Amniotic stem cell (primary cell): ENCODE results near the gene NR1I2.

ENCODE experiments used
- DNase-seq: peaks from one replicate; lab custom pipeline; 2025; lab: John Stamatoyannopoulos, UW

The NR1I2 gene

GRCh38 chr3:119779731-119780383, 2.0 kb upstream of the NR1I2 start:
- DNase-seq, result no peak

- no peak for DNase-seq
These were observed 559 bp downstream of the NR1I2 start for GRCh38 chr3:119782460-119782859.

GRCh38 chr3:119783255-119783654, 1.4 kb downstream of the NR1I2 start:
- DNase-seq, result no peak

GRCh38 chr3:119783883-119784282, 2.0 kb downstream of the NR1I2 start:
- no peak for DNase-seq

GRCh38 chr3:119786409-119786808, 4.5 kb downstream of the NR1I2 start:
- DNase-seq, result no peak

GRCh38 chr3:119790369-119790768, 8.5 kb downstream of the NR1I2 start:
- no peak for DNase-seq

- no peak for DNase-seq
These were observed 10.4 kb downstream of the NR1I2 start for GRCh38 chr3:119792270-119792669.

GRCh38 chr3:119794401-119794800, 12.5 kb downstream of the NR1I2 start:
- no peak for DNase-seq

- DNase-seq, result no peak
These were observed 13.2 kb downstream of the NR1I2 start for GRCh38 chr3:119794971-119795612.

GRCh38 chr3:119795849-119796248, 13.9 kb downstream of the NR1I2 start:
- no peak for DNase-seq

- DNase-seq, result no peak
These were observed 14.5 kb downstream of the NR1I2 start for GRCh38 chr3:119796368-119796767.

- no peak for DNase-seq
These were observed 14.9 kb downstream of the NR1I2 start for GRCh38 chr3:119796785-119797184.

GRCh38 chr3:119800844-119801243, 18.9 kb downstream of the NR1I2 start:
- DNase-seq, result no peak

- DNase-seq, result no peak
These were observed 26.3 kb downstream of the NR1I2 start for GRCh38 chr3:119808244-119808643.

- no peak for DNase-seq
These were observed 26.9 kb downstream of the NR1I2 start for GRCh38 chr3:119808843-119809242.

GRCh38 chr3:119809249-119810017, 27.5 kb downstream of the NR1I2 start:
- DNase-seq, result no peak

GRCh38 chr3:119810018-119810435, 28.1 kb downstream of the NR1I2 start:
- DNase-seq, result no peak

GRCh38 chr3:119812491-119813058, 30.7 kb downstream of the NR1I2 start:
- DNase-seq, result no peak

- DNase-seq, result no peak
These were observed 33.8 kb downstream of the NR1I2 start for GRCh38 chr3:119815716-119816115.

GRCh38 chr3:119817071-119817470, 35.2 kb downstream of the NR1I2 start:
- DNase-seq, result no peak

- DNase-seq, result no peak
These were observed 35.9 kb downstream of the NR1I2 start for GRCh38 chr3:119817583-119818363.

GRCh38 chr3:119818937-119819336, 37.0 kb downstream of the NR1I2 start:
- DNase-seq, result no peak
